Sigmoid colon (tissue), 7 donors: Measurements from ENCODE around the gene SEMA7A. TPM values are rescaled to one million over a fixed set of nuclear protein-coding genes. Genes with fewer than 3 reads are reported as not detected.
A peak's percentile ranks its signal among the peaks of the same experiment; 100 is the strongest.
"Not testable (repeated sequence)": the region's sequence is repeated elsewhere in the genome, so short reads cannot be mapped to it uniquely, and the experiment has no call there.

Experiments
- DNase-seq: peaks from one replicate; pipeline ENCODE4 v3.0.0-alpha.2; 2019
- H3K27ac ChIP-seq, 4 donors: fragments of 200-600 bp; sonication (generic); one replicate each; pipeline ENCODE4 v1.5.1; 2016 to 2019; ENCODE audit warnings: mild to moderate bottlenecking in 1 of 4
- H3K27me3 ChIP-seq, 3 donors: fragments of 200-600 bp; sonication (generic); one replicate each; pipeline ENCODE4 v1.5.1; 2019; ENCODE audit warnings: mild to moderate bottlenecking in 1 of 3
- H3K36me3 ChIP-seq, 4 donors: fragments of 200-600 bp; sonication (generic); one replicate each; pipeline ENCODE4 v1.5.1; 2016 to 2019
- H3K4me1 ChIP-seq, 4 donors: fragments of 200-600 bp; sonication (generic); one replicate each; pipeline ENCODE4 v1.5.1; 2017 to 2019
- H3K4me3 ChIP-seq, 4 donors: fragments of 200-600 bp; sonication (generic); one replicate each; pipeline ENCODE4 v1.5.1; 2017 to 2019; ENCODE audit warnings: mild to moderate bottlenecking in 2 of 4, moderate library complexity in 1 of 4
- H3K9me3 ChIP-seq, 4 donors: fragments of 200-600 bp in 3 of 4; sonication (generic) in 3 of 4; one replicate each; pipeline versions ENCODE4 v1.5.1 to v1.6.1; 2013 to 2019
- CTCF ChIP-seq, 4 experiments: fragments of 450-650 bp in 3 of 4; fragments of 200-600 bp in 1 of 4; IDR thresholded peaks; one replicate each; pipeline ENCODE4 v1.5.1; 2016 to 2019; ENCODE audit warnings: antibody characterized with exemption in 4 of 4, mild to moderate bottlenecking in 3 of 4, moderate library complexity in 2 of 4
- EP300 ChIP-seq, 4 donors: sonication (generic); formaldehyde crosslinking; IDR thresholded peaks; one replicate each; pipeline ENCODE4 v1.6.1; 2017; ENCODE audit warnings: antibody characterized with exemption in 4 of 4
- POLR2A ChIP-seq, 2 donors: fragments of 450-650 bp; IDR thresholded peaks; one replicate each; pipeline ENCODE4 v1.6.1; 2016; ENCODE audit warnings: antibody characterized with exemption in 2 of 2, mild to moderate bottlenecking in 2 of 2, moderate library complexity in 2 of 2
- POLR2AphosphoS5 ChIP-seq, 4 donors: sonication (generic); formaldehyde crosslinking; IDR thresholded peaks; one replicate each; pipeline ENCODE4 v1.6.1; 2017; ENCODE audit warnings: antibody characterized with exemption in 4 of 4
- WGBS, 2 donors: extraction: QIAGEN DNeasy Blood & Tissue Kit; methylation state at CpG; one replicate each; pipeline ENCODE4 v1.1.7; 2013; 5-methylcytosine and 5-hydroxymethylcytosine counted together
- intact Hi-C: fragments of 100-400 bp; cut with DNase I; formaldehyde crosslinking; loops from one replicate; pipeline ENCODE4 v1.15.1; 2023
- polyA plus RNA-seq, 3 donors: library from polyadenylated mRNA; stranded (reverse); fragments of 200-250 nt; gene quantifications; one replicate each; pipeline ENCODE4 v1.2.3, GENCODE V29; 2013
- total RNA-seq, 4 donors: library from RNA; depleted of rRNA; stranded (reverse); fragments of >200 nt; gene quantifications; one replicate each; pipeline ENCODE4 v1.1.0, GENCODE V29; 2016
- donor health status: healthy with polysubstance abuse.
- donor health status: Bipolar disorder and iron deficiency.
- donor health status: healthy.

SEMA7A gene
- total and polyA plus RNA-seq, 7 donors, result 0.28 to 9.8 (median 1.2) TPM; not detected in 1

- DNase-seq, result no peak
- Histone ChIP-seq H3K9me3 (no peaks in the 10 kb centered on the region), H3K27ac (peak overlapping the region; percentile 77 to 83 (median 81)), H3K4me3 (peak overlapping the region in 3 of 4 donors; percentile 61 to 74 (median 61)), H3K4me1 (peaks cover 0 to 21% (median 17%) of the 10 kb centered on the region in 4 donors), H3K36me3 (peaks cover 0 to 12% (median 4%) of the 10 kb centered on the region in 4 donors), H3K27me3 (no peaks in the 10 kb centered on the region)
- WGBS, 2 donors, result 16 to 39% methylated on average over 8 of the region's 8 CpGs
- intact Hi-C loops, result loop anchor here (1.0 kb wide), 3 partner anchors 28 to 136 kb away; no protein-coding TSS in a partner anchor
- TF ChIP-seq CTCF (IDR thresholded peaks at IDR 0.05) (no peak), POLR2AphosphoS5 (IDR thresholded peaks at IDR 0.05) (no peak), POLR2A (IDR thresholded peaks at IDR 0.05) (no peak), EP300 (IDR thresholded peaks at IDR 0.05) (no peak)
Measured at GRCh38 chr15:74461847-74462511, 28.2 kb upstream of the SEMA7A start.

GRCh38 chr15:74460871-74461846 lies 27.4 kb upstream of the SEMA7A start, which contains the start of gene UBL7:
TSS of gene UBL7 (minus strand) at chr15:74461160. CDS start at chr15:74458867, 2,293 bp downstream.
- Histone ChIP-seq H3K27me3 (no peaks in the 10 kb centered on the region), H3K27ac (peak within 1 kb of the TSS; percentile 77 to 83 (median 81)), H3K36me3 (peaks cover 0 to 20% (median 5%) of the 10 kb centered on the region in 4 donors), H3K4me3 (peak within 1 kb of the TSS; percentile 51 to 74 (median 61)), H3K9me3 (no peaks in the 10 kb centered on the region), H3K4me1 (peaks cover 0 to 21% (median 17%) of the 10 kb centered on the region in 4 donors)
- WGBS, 2 donors, result 0 to 1% methylated on average over 54 of the region's 54 CpGs
- DNase-seq, result peak; percentile 98
- no peak for TF ChIP-seq CTCF (IDR thresholded peaks at IDR 0.05)
- no peak for TF ChIP-seq EP300 (IDR thresholded peaks at IDR 0.05)
- peak; percentile 82 to 97 (median 94) for TF ChIP-seq POLR2AphosphoS5 (IDR thresholded peaks at IDR 0.05)
- TF ChIP-seq POLR2A (IDR thresholded peaks at IDR 0.05), result peak; percentile 73 to 78
- intact Hi-C loops, result loop anchor here (1.0 kb wide), 3 partner anchors 29 to 137 kb away; no protein-coding TSS in a partner anchor

GRCh38 chr15:74460298-74460697 lies 26.5 kb upstream of the SEMA7A start:
- intact Hi-C loops, result no loop called here
- whole genome bisulfite sequencing, 2 donors, result 43 to 58% methylated on average over 2 of the region's 2 CpGs
- H3K27me3 ChIP-seq, result no peaks in the 10 kb centered on the region
- H3K4me1 ChIP-seq, result peaks cover 0 to 21% (median 17%) of the 10 kb centered on the region in 4 donors
- H3K4me3 ChIP-seq, result peak overlapping the region; percentile 51 to 74 (median 61)
- DNase-seq, result no peak
- peaks cover 0 to 29% (median 9%) of the 10 kb centered on the region in 4 donors for H3K36me3 ChIP-seq
- no peak for TF ChIP-seq POLR2AphosphoS5 (IDR thresholded peaks at IDR 0.05)
- TF ChIP-seq EP300 (IDR thresholded peaks at IDR 0.05), result peak in 1 of 4 donors; percentile 11
- H3K9me3 ChIP-seq, result no peaks in the 10 kb centered on the region
- H3K27ac ChIP-seq, result peak overlapping the region; percentile 77 to 83 (median 81)

- peak overlapping the region in 1 of 4 donors; percentile 61 for H3K4me3 ChIP-seq
- H3K9me3 ChIP-seq, H3K27ac ChIP-seq, DNase-seq, intact Hi-C loops, H3K27me3 ChIP-seq: not testable (repeated sequence)
- 94 to 95% methylated on average over 14 of the region's 14 CpGs for WGBS, 2 donors
- peaks cover 0 to 34% (median 10%) of the 10 kb centered on the region in 4 donors for H3K36me3 ChIP-seq
- H3K4me1 ChIP-seq, result peaks cover 0 to 21% (median 17%) of the 10 kb centered on the region in 4 donors
Measured at GRCh38 chr15:74459798-74460197, 26.0 kb upstream of the SEMA7A start.

GRCh38 chr15:74458473-74458872 lies 24.7 kb upstream of the SEMA7A start:
- peaks cover 0 to 47% (median 13%) of the 10 kb centered on the region in 4 donors for H3K36me3 ChIP-seq
- H3K27ac ChIP-seq, result no peak overlapping the region
- intact Hi-C loops, result no loop called here
- no peak for DNase-seq
- no peak overlapping the region for H3K4me3 ChIP-seq
- no peaks in the 10 kb centered on the region for H3K9me3 ChIP-seq
- peaks cover 0 to 21% (median 17%) of the 10 kb centered on the region in 4 donors for H3K4me1 ChIP-seq
- no peaks in the 10 kb centered on the region for H3K27me3 ChIP-seq
- TF ChIP-seq POLR2A (IDR thresholded peaks at IDR 0.05) (no peak), CTCF (IDR thresholded peaks at IDR 0.05) (no peak), POLR2AphosphoS5 (IDR thresholded peaks at IDR 0.05) (no peak), EP300 (IDR thresholded peaks at IDR 0.05) (no peak)
- WGBS, 2 donors, result 97 to 98% methylated on average over 3 of the region's 3 CpGs

GRCh38 chr15:74457036-74457435 lies 23.3 kb upstream of the SEMA7A start:
- intact Hi-C loops, DNase-seq: not testable (repeated sequence)
- WGBS, 2 donors, result 93 to 96% methylated on average over 10 of the region's 10 CpGs

More at GRCh38 chr15:74457036-74457435, 23.3 kb upstream of the SEMA7A start:
- H3K27me3 ChIP-seq, H3K27ac ChIP-seq, H3K9me3 ChIP-seq, H3K4me3 ChIP-seq: not testable (repeated sequence)
- Histone ChIP-seq H3K4me1 (peaks cover 0 to 18% (median 13%) of the 10 kb centered on the region in 4 donors), H3K36me3 (peaks cover 2 to 61% (median 16%) of the 10 kb centered on the region in 4 donors)
